Body of pancreas (tissue), 4 donors: ENCODE results near the gene CRX. TPM values are rescaled to one million over a fixed set of nuclear protein-coding genes. Genes with fewer than 3 reads are reported as not detected.
"Not testable (repeated sequence)": the region's sequence is repeated elsewhere in the genome, so short reads cannot be mapped to it uniquely, and the experiment has no call there.

Experiments
- ATAC-seq: fragments of 150-250 bp; one replicate; pipeline ENCODE4 v1.9.1; 2016
- DNase-seq, 4 donors: peaks; one replicate each; pipeline ENCODE4 v3.0.0-alpha.2; 2019
- H3K27ac ChIP-seq, 4 donors: fragments of 200-600 bp; sonication (generic); 1 replicate in 3 of 4; 2 replicates in 1 of 4; pipeline versions ENCODE4 v1.5.1 to v1.6.1; 2016 to 2019; ENCODE audit warnings: mild to moderate bottlenecking in 1 of 4, mixed read lengths in 1 of 4, moderate library complexity in 1 of 4
- H3K27me3 ChIP-seq, 2 donors: fragments of 200-600 bp; sonication (generic); one replicate each; pipeline ENCODE4 v1.6.0; 2016; ENCODE audit warnings: mild to moderate bottlenecking in 1 of 2
- H3K36me3 ChIP-seq, 2 donors: fragments of 200-600 bp; sonication (generic); replicated peaks in 1 of 2; 2 replicates each; pipeline ENCODE4 v1.5.1; 2016; ENCODE audit warnings: low read depth in 2 of 2; ENCODE audit not compliant: insufficient read depth in 1 of 2
- H3K4me1 ChIP-seq: fragments of 200-600 bp; sonication (generic); one replicate; pipeline ENCODE4 v1.6.0; 2016
- H3K4me3 ChIP-seq, 2 donors: fragments of 200-600 bp; sonication (generic); 1 replicate in 1 of 2; 2 replicates in 1 of 2; pipeline ENCODE4 v1.5.1; 2016 to 2019
- H3K9me3 ChIP-seq, 3 donors: fragments of 200-600 bp; sonication (generic); 1 replicate in 2 of 3; 2 replicates in 1 of 3; pipeline ENCODE4 v1.5.1; 2016
- CTCF ChIP-seq, 7 experiments: fragments of 450-650 bp in 4 of 7; fragments of 200-600 bp in 3 of 7; sonication (generic) in 3 of 7; IDR thresholded peaks; one replicate each; pipeline ENCODE4 v1.5.1; 2016 to 2019; ENCODE audit warnings: antibody characterized with exemption in 7 of 7
- POLR2A ChIP-seq, 3 donors: fragments of 450-650 bp; IDR thresholded peaks; one replicate each; pipeline ENCODE4 v1.6.1; 2016; ENCODE audit warnings: antibody characterized with exemption in 3 of 3, mild to moderate bottlenecking in 2 of 3
- WGBS, 2 donors: methylation state at CpG; one replicate each; pipeline ENCODE4 v1.1.5; 2017; 5-methylcytosine and 5-hydroxymethylcytosine counted together
- intact Hi-C: fragments of 100-400 bp; cut with DNase I; formaldehyde crosslinking; loops from one replicate; pipeline ENCODE4 v1.15.1; 2023
- total RNA-seq, 2 donors: library from RNA; depleted of rRNA; stranded (reverse); fragments of >200 nt; gene quantifications; one replicate each; pipeline ENCODE4 v1.1.0, GENCODE V29; 2016

The CRX gene
- total RNA-seq, 2 donors from 2014 or later: not detected

- DNase-seq (no peak), ATAC-seq (no peak)
- intact Hi-C loops: no loop called here
- H3K27ac ChIP-seq: no peak overlapping the region
- H3K4me3 ChIP-seq: no peak overlapping the region
- no peaks in the 10 kb centered on the region for H3K4me1 ChIP-seq
- no peaks in the 10 kb centered on the region for H3K27me3 ChIP-seq
- H3K9me3 ChIP-seq: no peaks in the 10 kb centered on the region
- 86 to 91% methylated on average over 4 to 24 of the region's 25 CpGs for WGBS, 2 donors
- no peaks in the 10 kb centered on the region for H3K36me3 ChIP-seq
- TF ChIP-seq CTCF (IDR thresholded peaks at IDR 0.05) (no peak), POLR2A (IDR thresholded peaks at IDR 0.05) (no peak)
Observed at GRCh38 chr19:47802521-47803043, 19.2 kb upstream of the CRX start.

- WGBS, 2 donors: 60 to 76% methylated on average over 5 to 12 of the region's 21 CpGs
- DNase-seq, ATAC-seq, H3K9me3 ChIP-seq, H3K27ac ChIP-seq, H3K27me3 ChIP-seq, H3K36me3 ChIP-seq, intact Hi-C loops, H3K4me3 ChIP-seq, H3K4me1 ChIP-seq: not testable (repeated sequence)
Observed at GRCh38 chr19:47803148-47803547, 18.6 kb upstream of the CRX start.

- DNase-seq, H3K36me3 ChIP-seq, H3K4me1 ChIP-seq, H3K27me3 ChIP-seq, intact Hi-C loops, ATAC-seq, H3K27ac ChIP-seq, H3K4me3 ChIP-seq, H3K9me3 ChIP-seq: not testable (repeated sequence)
- WGBS, 2 donors: no CpG with 5 or more reads among the region's 12 CpGs
Observed at GRCh38 chr19:47803671-47804070, 18.1 kb upstream of the CRX start.

GRCh38 chr19:47804451-47804850, 17.3 kb upstream of the CRX start, which contains the start of gene TPRX1:
Gene TPRX1 (minus strand): TSS chr19:47804551. CDS start chr19:47804539, 12 bp downstream.
- DNase-seq, H3K4me3 ChIP-seq, intact Hi-C loops, H3K4me1 ChIP-seq, H3K9me3 ChIP-seq, H3K27me3 ChIP-seq, H3K27ac ChIP-seq, H3K36me3 ChIP-seq, ATAC-seq: not testable (repeated sequence)
- 76% methylated on average over 5 of the region's 5 CpGs; no CpG with 5 or more reads in 1 of the 2 donors for WGBS, 2 donors

- no peak for ATAC-seq
Observed at GRCh38 chr19:47805313-47805712, 16.4 kb upstream of the CRX start.

GRCh38 chr19:47806435-47806834, 15.3 kb upstream of the CRX start:
- TF ChIP-seq POLR2A (IDR thresholded peaks at IDR 0.05) (no peak), CTCF (IDR thresholded peaks at IDR 0.05) (no peak)
- intact Hi-C loops: no loop called here
- DNase-seq (no peak), ATAC-seq (no peak)
- H3K27me3 ChIP-seq: no peaks in the 10 kb centered on the region
- H3K4me3 ChIP-seq: no peak overlapping the region
- no peak overlapping the region for H3K27ac ChIP-seq
- no peaks in the 10 kb centered on the region for H3K4me1 ChIP-seq
- no peaks in the 10 kb centered on the region for H3K9me3 ChIP-seq
- 80 to 84% methylated on average over 6 of the region's 6 CpGs for WGBS, 2 donors
- no peaks in the 10 kb centered on the region for H3K36me3 ChIP-seq

More at GRCh38 chr19:47805313-47805712, 16.4 kb upstream of the CRX start:
- no peaks in the 10 kb centered on the region for H3K9me3 ChIP-seq
- no peak overlapping the region for H3K27ac ChIP-seq
- no peak for DNase-seq
- intact Hi-C loops: no loop called here
- H3K27me3 ChIP-seq: no peaks in the 10 kb centered on the region
- no peaks in the 10 kb centered on the region for H3K36me3 ChIP-seq
- H3K4me3 ChIP-seq: no peak overlapping the region
- TF ChIP-seq POLR2A (IDR thresholded peaks at IDR 0.05) (no peak), CTCF (IDR thresholded peaks at IDR 0.05) (no peak)
- no peaks in the 10 kb centered on the region for H3K4me1 ChIP-seq
- WGBS, 2 donors: 47 to 59% methylated on average over 9 to 10 of the region's 10 CpGs
